ENCODE data around the gene DIRAS3. TPM values are rescaled to one million over a fixed set of nuclear protein-coding genes. Genes with fewer than 3 reads are reported as not detected.

Gene DIRAS3
- total RNA-seq, 1 donor from 2014 or later = 1.4 TPM

DNA sequence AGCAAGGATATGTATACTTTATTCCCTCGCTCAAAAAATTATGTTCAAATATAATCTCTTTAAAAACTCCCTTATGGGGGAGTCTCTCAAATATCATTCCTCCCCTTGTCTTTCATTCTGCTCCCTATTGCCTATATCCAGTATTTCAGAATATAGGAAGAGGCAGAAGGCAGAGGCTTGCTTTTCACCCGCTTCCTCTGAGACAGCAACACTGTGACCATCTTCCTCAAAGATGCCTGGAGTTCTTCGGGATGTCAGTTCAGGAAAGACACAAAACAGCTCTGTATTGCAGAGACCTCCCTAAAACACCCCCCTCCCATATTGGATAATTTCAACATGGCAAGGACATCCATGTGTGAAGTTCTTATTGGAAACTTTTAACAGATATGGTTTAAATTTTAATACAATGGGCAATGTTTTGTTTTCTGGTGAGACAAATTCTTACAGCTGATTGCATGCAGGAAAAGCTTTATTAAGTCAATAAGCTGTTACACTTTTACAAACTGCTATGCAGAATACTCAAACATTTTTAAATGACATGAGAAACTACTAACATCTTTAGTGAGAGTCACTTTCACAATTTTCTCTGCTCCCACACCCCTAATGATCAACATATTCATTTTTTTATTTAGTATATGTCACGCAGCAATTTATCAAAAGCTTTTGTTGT is 4.8 kb downstream of the DIRAS3 start:
- H3K27ac ChIP-seq = no peak overlapping the region
- no peaks in the 10 kb centered on the region for H3K36me3 ChIP-seq
- no peak overlapping the region for H3K4me3 ChIP-seq
- intact Hi-C loops (cut with DNase I) = no loop called here
- ATAC-seq = no peak
- no peaks in the 10 kb centered on the region for H3K9me3 ChIP-seq
- no peak for DNase-seq
- TF ChIP-seq, protein P1, sequence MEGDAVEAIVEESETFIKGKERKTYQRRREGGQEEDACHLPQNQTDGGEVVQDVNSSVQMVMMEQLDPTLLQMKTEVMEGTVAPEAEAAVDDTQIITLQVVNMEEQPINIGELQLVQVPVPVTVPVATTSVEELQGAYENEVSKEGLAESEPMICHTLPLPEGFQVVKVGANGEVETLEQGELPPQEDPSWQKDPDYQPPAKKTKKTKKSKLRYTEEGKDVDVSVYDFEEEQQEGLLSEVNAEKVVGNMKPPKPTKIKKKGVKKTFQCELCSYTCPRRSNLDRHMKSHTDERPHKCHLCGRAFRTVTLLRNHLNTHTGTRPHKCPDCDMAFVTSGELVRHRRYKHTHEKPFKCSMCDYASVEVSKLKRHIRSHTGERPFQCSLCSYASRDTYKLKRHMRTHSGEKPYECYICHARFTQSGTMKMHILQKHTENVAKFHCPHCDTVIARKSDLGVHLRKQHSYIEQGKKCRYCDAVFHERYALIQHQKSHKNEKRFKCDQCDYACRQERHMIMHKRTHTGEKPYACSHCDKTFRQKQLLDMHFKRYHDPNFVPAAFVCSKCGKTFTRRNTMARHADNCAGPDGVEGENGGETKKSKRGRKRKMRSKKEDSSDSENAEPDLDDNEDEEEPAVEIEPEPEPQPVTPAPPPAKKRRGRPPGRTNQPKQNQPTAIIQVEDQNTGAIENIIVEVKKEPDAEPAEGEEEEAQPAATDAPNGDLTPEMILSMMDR (IDR thresholded peaks at IDR 0.05) = no peak
- no peaks in the 10 kb centered on the region for H3K4me1 ChIP-seq
- H3K27me3 ChIP-seq = no peaks in the 10 kb centered on the region

DNA sequence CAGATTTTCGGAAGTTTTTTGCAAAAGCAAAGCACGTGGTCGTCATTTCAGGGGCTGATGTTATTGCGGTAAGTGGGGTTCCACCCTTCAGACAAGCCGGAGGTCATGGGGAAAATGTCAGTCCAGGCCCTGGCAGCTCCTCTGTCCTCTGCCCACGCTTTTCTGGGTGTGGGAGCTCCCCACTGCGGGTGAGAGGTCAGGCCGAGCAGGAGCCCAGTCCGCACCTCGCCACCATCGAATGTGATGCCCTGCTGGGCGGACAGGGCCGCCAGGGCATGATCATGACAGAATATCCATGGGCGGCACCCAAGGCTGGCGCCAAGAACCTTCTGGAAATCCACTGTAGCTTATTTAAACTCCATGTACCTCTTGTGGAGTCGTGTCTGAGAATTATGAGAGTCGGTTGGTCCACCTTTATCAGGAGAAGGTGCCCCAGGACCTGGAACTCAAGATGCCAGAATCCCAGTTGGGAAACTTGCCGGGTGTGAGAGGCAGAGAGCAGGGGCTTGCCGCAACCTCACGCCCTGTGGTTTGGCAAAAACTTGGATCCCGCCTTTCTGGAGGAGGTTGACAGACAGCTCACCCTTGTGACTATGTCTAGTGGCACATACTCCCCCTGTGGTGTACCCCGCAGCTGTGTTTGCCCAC is 6.9 kb downstream of the DIRAS3 start:
- TF ChIP-seq, protein P1 (IDR thresholded peaks at IDR 0.05) = no peak
- Histone ChIP-seq H3K4me1 (no peaks in the 10 kb centered on the region), H3K36me3 (no peaks in the 10 kb centered on the region), H3K27me3 (no peaks in the 10 kb centered on the region), H3K27ac (no peak overlapping the region), H3K9me3 (no peaks in the 10 kb centered on the region), H3K4me3 (no peak overlapping the region)
- DNase-seq (no peak), ATAC-seq (no peak)
- intact Hi-C loops (cut with DNase I) = no loop called here

DNA sequence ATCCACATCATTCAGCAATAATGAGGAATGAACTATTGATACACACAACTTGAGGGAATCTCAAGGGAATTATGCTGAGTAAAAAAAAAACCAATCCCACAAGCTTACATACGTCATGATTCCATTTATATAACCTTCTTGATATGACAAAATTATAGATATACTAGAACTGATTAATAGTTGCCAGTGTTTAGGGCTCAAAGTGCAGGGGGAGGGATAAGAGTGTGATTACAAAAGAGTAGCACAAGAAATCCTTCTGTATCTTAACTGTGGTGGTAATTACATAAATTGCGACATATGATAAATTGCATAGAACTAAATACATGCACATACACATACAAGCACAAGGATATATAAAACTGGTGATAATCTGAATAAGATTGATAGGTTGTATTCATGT is 13.5 kb downstream of the DIRAS3 start:
- TF ChIP-seq, protein P1 (IDR thresholded peaks at IDR 0.05) = no peak
- Histone ChIP-seq H3K4me3 (no peak overlapping the region), H3K4me1 (no peaks in the 10 kb centered on the region), H3K9me3 (no peaks in the 10 kb centered on the region), H3K36me3 (no peaks in the 10 kb centered on the region), H3K27ac (no peak overlapping the region), H3K27me3 (no peaks in the 10 kb centered on the region)
- intact Hi-C loops (cut with DNase I) = no loop called here
- ATAC-seq = no peak
- DNase-seq = no peak

DNA sequence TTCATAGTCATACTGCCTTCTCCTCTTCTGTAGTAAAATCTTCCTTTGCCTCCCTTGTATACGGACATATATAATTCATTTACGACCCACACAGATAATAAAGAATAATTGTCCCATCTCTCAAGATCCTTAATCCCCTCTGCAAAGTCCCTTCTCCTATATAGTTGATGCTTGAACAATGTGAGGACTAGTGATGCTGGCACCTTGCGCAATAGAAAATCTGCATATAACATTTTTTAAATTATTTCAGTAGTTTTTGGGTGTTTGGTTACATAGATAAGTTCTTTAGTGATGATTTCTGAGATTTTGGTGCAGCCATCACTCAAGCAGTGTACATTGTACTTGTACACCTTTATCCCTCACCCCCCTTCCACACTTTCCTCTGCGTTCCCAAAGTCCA is 21.0 kb downstream of the DIRAS3 start:
- TF ChIP-seq, protein P1 (IDR thresholded peaks at IDR 0.05) = no peak
- H3K36me3 ChIP-seq = no peaks in the 10 kb centered on the region
- no peaks in the 10 kb centered on the region for H3K4me1 ChIP-seq
- no peak for ATAC-seq
- H3K27ac ChIP-seq = no peak overlapping the region
- no peak overlapping the region for H3K4me3 ChIP-seq
- intact Hi-C loops (cut with DNase I) = no loop called here
- H3K27me3 ChIP-seq = no peaks in the 10 kb centered on the region
- DNase-seq = no peak
- no peaks in the 10 kb centered on the region for H3K9me3 ChIP-seq

DNA sequence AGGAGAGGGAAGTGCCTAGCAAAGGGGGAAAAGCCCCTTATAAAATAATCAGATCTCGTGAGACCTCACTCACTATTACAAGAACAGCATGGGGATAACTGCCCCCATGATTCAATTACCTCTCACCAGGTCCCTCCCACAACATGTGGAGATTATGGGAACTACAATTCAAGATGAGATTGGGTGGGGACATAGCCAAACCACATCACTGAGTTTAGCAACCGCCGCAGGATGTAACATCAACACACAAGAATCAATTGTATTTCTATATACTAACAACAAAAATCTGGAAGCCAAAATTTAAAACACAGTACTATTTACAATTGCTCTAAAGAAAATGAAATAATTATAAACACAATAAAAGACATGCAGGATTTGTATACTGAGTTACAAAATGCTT is 21.9 kb downstream of the DIRAS3 start:
- intact Hi-C loops (cut with DNase I) = no loop called here
- no peak overlapping the region for H3K27ac ChIP-seq

More for the DNA sequence above, 21.9 kb downstream of the DIRAS3 start:
- Histone ChIP-seq H3K9me3 (no peaks in the 10 kb centered on the region), H3K4me3 (no peak overlapping the region), H3K27me3 (no peaks in the 10 kb centered on the region), H3K36me3 (no peaks in the 10 kb centered on the region), H3K4me1 (no peaks in the 10 kb centered on the region)
- TF ChIP-seq, protein P1 (IDR thresholded peaks at IDR 0.05) = no peak
- no peak for DNase-seq
- ATAC-seq = no peak
